ENCODE data around the gene ST6GAL1.

ST6GAL1 gene

GRCh38 chr3:186976837-186977750 lies 46.8 kb downstream of the ST6GAL1 start:
- Histone ChIP-seq H3K9ac (no peak overlapping the region), H3K79me2 (ENCODE audit: insufficient read depth, low read depth) (no peaks in the 10 kb centered on the region), H4K20me1 (ENCODE audit: insufficient read depth) (no peaks in the 10 kb centered on the region), H3K4me1 (ENCODE audit: low read depth, poor library complexity, severe bottlenecking) (no peaks in the 10 kb centered on the region), H3K36me3 (ENCODE audit: insufficient read depth) (0 out of 2 replicates have a peak, but pooled peaks cover 4% of the 10 kb centered on the region), H3K4me2 (no peak overlapping the region), H3K27ac (no peak overlapping the region), H2AFZ (ENCODE audit: low read depth) (no peak overlapping the region), H3K4me3 (IDR thresholded peaks at IDR 0.05; ENCODE audit: insufficient read depth, low read depth, low read length) (no peak overlapping the region), H3K27me3 (ENCODE audit: insufficient read depth, low read depth) (no peaks in the 10 kb centered on the region)
- no peak for TF ChIP-seq CTCF (conservative IDR thresholded peaks at IDR 0.05; ENCODE audit: low read depth, low read length)

- Histone ChIP-seq H3K4me2 (no peak overlapping the region), H2AFZ (ENCODE audit: low read depth) (no peak overlapping the region), H4K20me1 (ENCODE audit: insufficient read depth) (no peaks in the 10 kb centered on the region), H3K36me3 (ENCODE audit: insufficient read depth) (0 out of 2 replicates have a peak, but pooled peaks cover 4% of the 10 kb centered on the region), H3K4me1 (ENCODE audit: low read depth, poor library complexity, severe bottlenecking) (no peaks in the 10 kb centered on the region), H3K79me2 (ENCODE audit: insufficient read depth, low read depth) (no peaks in the 10 kb centered on the region), H3K27me3 (ENCODE audit: insufficient read depth, low read depth) (no peaks in the 10 kb centered on the region), H3K4me3 (IDR thresholded peaks at IDR 0.05; ENCODE audit: insufficient read depth, low read depth, low read length) (no peak overlapping the region), H3K27ac (no peak overlapping the region), H3K9ac (no peak overlapping the region)
- no peak for TF ChIP-seq CTCF (conservative IDR thresholded peaks at IDR 0.05; ENCODE audit: low read depth, low read length)
Observed at GRCh38 chr3:186978712-186979111, 48.4 kb downstream of the ST6GAL1 start.

DNA sequence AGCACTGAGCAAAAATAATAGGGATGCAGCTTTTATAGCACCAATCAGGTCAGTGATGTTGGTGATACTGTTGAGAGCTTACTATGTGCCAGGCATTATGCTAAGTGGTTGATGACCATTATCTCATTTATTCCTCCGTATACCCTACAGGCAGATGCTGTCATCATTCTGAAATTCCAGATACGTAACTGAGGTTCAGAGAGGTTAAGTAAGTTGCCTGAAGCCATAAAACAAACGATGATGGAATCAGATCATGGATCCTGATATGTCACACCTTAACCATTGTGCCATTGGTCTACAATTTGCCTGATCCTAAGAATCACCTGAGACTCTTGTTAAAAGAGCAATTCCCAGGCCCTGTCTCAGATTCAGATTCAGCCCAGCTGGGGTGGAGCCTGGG lies 49.5 kb downstream of the ST6GAL1 start:
- Histone ChIP-seq H2AFZ (ENCODE audit: low read depth) (no peak overlapping the region), H4K20me1 (ENCODE audit: insufficient read depth) (no peaks in the 10 kb centered on the region), H3K4me2 (no peak overlapping the region), H3K27ac (no peak overlapping the region), H3K9ac (no peak overlapping the region), H3K27me3 (ENCODE audit: insufficient read depth, low read depth) (no peaks in the 10 kb centered on the region), H3K79me2 (ENCODE audit: insufficient read depth, low read depth) (no peaks in the 10 kb centered on the region), H3K36me3 (ENCODE audit: insufficient read depth) (0 out of 2 replicates have a peak, but pooled peaks cover 4% of the 10 kb centered on the region), H3K4me1 (ENCODE audit: low read depth, poor library complexity, severe bottlenecking) (no peaks in the 10 kb centered on the region), H3K4me3 (IDR thresholded peaks at IDR 0.05; ENCODE audit: insufficient read depth, low read depth, low read length) (no peak overlapping the region)
- no peak for TF ChIP-seq CTCF (conservative IDR thresholded peaks at IDR 0.05; ENCODE audit: low read depth, low read length)

GRCh38 chr3:186980989-186981388 lies 50.7 kb downstream of the ST6GAL1 start:
- Histone ChIP-seq H3K27me3 (ENCODE audit: insufficient read depth, low read depth) (no peaks in the 10 kb centered on the region), H3K27ac (no peak overlapping the region), H3K4me2 (no peak overlapping the region), H3K4me1 (ENCODE audit: low read depth, poor library complexity, severe bottlenecking) (no peaks in the 10 kb centered on the region), H3K9ac (no peak overlapping the region), H3K4me3 (IDR thresholded peaks at IDR 0.05; ENCODE audit: insufficient read depth, low read depth, low read length) (no peak overlapping the region), H4K20me1 (ENCODE audit: insufficient read depth) (no peaks in the 10 kb centered on the region), H2AFZ (ENCODE audit: low read depth) (no peak overlapping the region), H3K79me2 (ENCODE audit: insufficient read depth, low read depth) (no peaks in the 10 kb centered on the region), H3K36me3 (ENCODE audit: insufficient read depth) (0 out of 2 replicates have a peak, but pooled peaks cover 4% of the 10 kb centered on the region)
- no peak for TF ChIP-seq CTCF (conservative IDR thresholded peaks at IDR 0.05; ENCODE audit: low read depth, low read length)

Data from KMS-11 (cell line).